GM18511 (cell line): Measurements from ENCODE around the gene IFNL3.
"Not testable (repeated sequence)": the region's sequence is repeated elsewhere in the genome, so short reads cannot be mapped to it uniquely, and the experiment has no call there.

ENCODE experiments used
- ATAC-seq: cut with Tn5 transposase; IDR thresholded peaks from one replicate; pipeline ENCODE4 v1.9.1; 2021; ENCODE audit warnings: mild to moderate bottlenecking, moderate library complexity; ENCODE audit not compliant: unreplicated experiment

IFNL3 gene

GRCh38 chr19:39218230-39219007 is 26.4 kb downstream of the IFNL3 start:
- ATAC-seq, result no peak

DNA sequence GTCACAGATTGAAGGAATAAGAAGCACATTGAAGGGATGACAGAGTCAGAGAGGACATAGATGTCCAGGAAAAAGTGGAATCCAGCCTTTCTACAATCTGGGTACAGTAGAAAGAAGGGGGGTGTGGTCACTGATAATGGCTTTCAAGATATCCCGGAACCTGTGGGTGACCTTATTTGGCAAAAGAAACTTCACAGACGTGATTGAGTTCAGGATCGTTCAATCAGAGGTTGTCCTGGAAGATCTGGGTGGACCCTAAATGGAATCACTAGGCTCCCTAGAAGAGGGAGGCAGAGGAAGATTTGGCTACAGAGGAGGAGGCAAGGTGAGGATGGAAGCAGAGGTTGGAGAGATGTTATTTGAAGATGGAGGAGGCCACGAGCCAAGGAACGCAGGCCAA is 27.7 kb downstream of the IFNL3 start:
- ATAC-seq, result no peak

DNA sequence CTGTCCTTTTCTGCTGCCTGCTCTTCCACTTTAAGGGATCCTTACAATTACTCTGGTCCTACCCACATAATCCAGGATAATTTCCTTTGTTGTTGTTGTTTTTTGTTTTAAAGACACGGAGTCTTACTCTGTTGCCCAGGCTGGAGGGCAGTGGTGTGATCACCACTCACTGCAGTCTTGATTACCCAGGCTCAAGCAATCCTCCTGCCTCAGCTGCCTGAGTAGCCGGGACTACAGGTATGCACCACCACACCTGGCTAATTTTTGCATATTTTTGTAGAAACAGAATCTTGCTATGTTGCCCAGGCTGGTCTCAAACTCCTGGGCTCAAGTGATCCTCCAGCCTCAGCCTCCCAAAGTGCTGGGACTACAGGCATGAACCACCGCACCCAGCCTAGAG is 29.5 kb downstream of the IFNL3 start:
- ATAC-seq, result not testable (repeated sequence)

DNA sequence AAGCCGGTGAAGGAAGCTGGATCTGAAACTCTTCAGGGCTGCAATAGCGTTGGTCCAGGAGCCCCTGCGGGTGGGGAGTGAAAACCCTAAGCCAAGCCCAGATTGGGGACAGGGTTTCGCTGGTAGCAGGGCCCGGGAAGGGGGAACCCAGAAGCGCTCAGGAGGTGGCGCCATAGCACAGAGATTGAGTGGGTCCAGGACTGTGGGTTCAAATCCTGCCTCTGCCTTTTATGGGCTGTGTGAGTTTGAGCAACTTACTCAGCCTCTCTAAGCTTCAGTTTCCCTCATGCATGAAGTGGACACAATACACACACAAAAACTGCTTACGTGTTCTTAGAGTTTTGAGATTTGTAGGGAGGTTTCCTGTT is 32.4 kb downstream of the IFNL3 start:
- ATAC-seq, result no peak

DNA sequence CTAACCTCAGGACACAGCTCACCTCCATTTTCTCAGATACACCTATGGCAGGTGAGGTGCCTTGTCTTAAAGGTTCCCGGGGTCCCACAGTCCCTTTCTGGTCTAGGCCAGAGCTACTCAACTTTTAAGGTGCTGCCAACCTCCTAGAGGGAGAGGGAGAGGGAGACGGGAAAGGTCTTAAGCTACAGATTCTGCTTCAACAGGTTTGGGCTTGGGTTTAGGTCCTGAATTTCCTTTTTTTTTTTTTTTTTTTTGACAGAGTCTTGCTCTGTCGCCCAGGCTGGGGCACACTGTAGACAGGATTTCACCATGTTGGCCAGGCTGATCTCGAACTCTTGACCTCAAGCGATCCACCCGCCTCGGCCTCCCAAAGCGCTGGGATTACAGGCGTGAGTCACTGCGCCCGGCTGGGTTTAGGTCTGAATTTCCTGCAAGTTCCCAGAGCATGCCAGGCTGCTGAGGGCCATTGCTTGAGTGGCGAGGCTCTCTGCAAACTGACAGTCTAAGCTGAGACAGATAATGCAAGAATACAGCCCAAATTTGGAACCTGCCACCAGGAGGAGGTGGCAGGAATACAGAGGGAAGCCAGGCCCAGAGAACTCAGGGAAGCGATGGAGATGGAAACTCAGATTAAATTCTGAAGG is 33.0 kb downstream of the IFNL3 start:
- no peak for ATAC-seq

DNA sequence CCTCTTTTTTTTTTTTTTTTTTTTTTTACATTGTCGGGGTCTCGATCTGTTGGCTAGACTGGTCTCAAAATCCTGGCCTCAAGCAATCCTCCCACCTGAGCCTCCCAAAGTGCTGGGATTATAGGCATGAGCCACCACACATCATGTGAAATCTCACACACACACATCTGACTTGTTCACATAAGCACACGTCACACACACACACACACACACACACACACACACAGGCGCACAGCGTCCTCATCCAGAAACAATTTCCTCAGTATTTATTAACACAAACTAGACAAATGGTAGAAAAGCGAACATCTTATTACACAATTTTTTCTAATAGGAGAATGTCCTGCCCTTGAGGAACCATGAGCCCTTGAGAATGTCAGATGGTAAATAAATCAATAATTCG is 35.6 kb downstream of the IFNL3 start:
- no peak for ATAC-seq

DNA sequence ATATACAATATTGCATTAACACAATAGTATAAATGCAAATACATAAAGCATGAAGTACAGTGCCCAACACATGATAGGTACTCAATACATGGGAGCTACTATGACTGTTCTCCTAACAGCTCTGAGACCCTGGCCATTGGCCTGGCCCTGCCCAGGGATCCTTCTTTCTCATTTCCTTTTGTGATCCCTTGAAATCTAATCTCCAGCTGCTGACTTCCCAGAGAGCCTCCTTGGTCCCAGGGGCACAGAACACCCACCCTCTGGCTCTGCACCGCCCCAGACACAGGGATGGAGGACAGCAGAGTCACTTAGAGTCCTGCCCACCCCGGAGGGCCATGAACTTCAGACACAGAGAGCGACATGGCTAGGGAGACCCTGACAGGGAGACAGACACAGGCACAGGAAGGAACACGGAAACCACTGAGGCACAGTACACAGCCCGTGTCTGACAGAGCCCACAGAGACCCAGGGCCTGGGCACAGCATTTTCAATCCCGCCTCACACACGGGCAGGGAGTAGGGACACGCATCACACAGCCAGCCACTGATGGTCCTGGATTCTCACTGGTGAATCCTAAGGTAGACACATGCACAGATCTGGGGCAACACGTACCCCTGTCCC is 36.5 kb downstream of the IFNL3 start:
- ATAC-seq, result no peak

GRCh38 chr19:39207293-39207836 is 37.4 kb downstream of the IFNL3 start:
- ATAC-seq, result no peak

DNA sequence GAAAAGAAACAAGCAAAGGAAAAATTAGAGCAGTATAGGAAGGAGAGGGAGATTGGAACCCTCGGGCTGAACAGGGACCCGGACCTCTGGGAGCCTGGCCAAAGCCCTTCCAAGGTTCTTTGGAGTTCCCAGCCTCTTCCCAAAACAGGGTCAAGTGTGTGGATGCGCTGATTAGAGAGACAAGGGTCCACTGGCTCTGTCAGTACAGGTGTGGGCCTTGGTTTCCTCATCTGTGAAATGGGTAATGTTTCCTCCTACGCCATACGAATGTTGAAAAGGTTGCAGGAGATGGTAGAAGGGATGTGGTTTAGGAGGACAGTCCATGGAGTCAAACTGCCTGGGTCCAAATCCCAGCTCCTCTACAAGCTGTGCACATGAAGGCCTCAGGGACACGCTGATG is 38.7 kb downstream of the IFNL3 start:
- no peak for ATAC-seq

GRCh38 chr19:39205449-39205764 is 39.4 kb downstream of the IFNL3 start:
- ATAC-seq, result no peak

GRCh38 chr19:39203372-39204341 is 41.1 kb downstream of the IFNL3 start, which contains the start of gene SYCN:
Gene SYCN (minus strand): TSS chr19:39204263. CDS start chr19:39204254, 9 bp downstream.
- ATAC-seq, result no peak

DNA sequence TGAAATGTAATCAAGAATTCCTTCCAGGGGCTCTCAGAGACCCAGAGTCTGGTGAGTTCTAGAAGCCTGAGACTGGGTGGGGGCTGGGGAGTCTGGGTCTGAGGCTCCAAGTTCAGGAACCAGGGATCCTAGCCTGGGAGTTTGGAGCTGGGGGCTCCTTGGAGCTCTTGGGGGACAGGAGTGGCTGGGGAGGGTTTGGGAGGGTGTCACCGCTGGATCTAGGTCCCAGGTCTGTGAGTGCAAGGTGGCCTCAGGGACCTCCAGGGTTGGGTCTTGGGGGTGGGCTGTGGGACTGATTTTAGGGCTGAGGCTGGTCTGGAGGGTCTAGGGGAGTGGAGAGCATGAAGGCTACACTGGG is 41.8 kb downstream of the IFNL3 start:
- ATAC-seq, result no peak

DNA sequence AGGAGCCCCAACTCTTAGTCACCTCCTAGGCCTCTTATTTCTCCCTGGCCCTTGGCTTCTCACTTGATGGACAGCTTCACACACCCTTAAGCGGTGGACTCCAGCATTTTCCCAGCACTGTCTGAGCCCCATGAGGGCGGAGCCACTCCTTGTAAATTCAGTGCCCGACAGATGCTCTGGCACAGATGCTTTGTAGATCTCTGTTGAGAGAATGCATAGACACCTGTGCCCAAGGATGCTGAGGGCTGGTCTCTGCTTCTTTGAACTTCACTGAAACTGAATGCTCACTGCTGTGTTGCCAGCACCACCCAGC is 44.0 kb downstream of the IFNL3 start:
- no peak for ATAC-seq

GRCh38 chr19:39200066-39200802 is 44.6 kb downstream of the IFNL3 start:
- no peak for ATAC-seq

- no peak for ATAC-seq
Measured at GRCh38 chr19:39199025-39199424, 45.8 kb downstream of the IFNL3 start.

- no peak for ATAC-seq
Measured at GRCh38 chr19:39197808-39198207, 47.0 kb downstream of the IFNL3 start.

DNA sequence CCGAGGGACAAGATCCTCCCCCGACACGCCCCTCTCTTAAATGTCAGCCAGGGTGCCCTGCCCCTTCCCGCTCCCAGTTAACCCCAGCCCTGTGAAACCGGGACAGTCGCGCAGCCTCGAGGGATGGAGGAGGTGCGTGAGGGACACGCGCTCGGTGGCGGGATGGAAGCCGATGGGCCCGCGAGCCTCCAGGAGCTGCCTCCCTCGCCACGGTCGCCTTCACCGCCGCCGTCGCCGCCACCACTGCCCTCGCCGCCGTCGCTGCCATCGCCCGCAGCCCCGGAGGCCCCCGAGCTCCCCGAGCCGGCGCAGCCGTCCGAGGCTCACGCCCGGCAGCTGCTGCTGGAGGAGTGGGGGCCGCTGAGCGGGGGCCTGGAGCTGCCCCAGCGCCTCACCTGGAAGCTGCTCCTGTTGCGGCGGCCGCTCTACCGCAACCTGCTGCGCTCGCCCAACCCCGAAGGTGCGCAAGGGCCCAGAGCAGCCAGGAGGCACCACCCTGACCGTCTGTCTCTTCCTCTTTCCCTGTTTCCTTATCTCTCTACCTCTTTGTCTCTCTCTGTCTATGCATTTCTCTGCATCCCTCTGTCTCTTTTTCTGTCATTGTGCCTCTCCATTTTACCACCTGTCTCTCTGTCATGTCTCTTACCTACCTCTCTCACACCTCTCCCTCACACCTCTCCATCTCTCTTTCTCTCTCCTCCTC is 47.8 kb downstream of the IFNL3 start, which contains the start of gene NCCRP1:
Gene NCCRP1 (plus strand): TSS at position 105 of the 703 bp plus-strand sequence. CDS start 19 bp downstream, at position 124.
- no peak for ATAC-seq

DNA sequence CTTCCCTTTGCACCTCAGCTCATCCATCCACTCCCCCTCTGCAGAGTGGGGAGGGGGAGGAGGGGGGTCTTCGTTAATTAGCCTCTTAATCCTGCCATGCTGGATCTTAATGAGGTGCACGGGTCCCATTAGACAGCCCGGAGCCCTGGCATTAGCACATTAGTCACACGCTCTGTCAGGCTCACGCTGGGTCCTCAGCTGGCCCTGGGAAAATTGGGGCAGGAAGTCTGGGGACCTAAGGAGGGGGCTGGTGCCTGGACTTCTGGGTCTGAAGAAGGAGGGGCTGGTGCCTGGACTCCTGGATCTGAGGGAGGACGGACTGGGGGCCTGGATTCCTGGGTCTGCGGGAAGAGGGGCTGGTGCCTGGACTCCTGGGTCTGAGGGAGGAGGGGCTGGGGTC is 48.5 kb downstream of the IFNL3 start:
- no peak for ATAC-seq

GRCh38 chr19:39195755-39196154 is 49.1 kb downstream of the IFNL3 start:
- no peak for ATAC-seq
